ENCODE data around the gene ARIH2.

Gene ARIH2

DNA sequence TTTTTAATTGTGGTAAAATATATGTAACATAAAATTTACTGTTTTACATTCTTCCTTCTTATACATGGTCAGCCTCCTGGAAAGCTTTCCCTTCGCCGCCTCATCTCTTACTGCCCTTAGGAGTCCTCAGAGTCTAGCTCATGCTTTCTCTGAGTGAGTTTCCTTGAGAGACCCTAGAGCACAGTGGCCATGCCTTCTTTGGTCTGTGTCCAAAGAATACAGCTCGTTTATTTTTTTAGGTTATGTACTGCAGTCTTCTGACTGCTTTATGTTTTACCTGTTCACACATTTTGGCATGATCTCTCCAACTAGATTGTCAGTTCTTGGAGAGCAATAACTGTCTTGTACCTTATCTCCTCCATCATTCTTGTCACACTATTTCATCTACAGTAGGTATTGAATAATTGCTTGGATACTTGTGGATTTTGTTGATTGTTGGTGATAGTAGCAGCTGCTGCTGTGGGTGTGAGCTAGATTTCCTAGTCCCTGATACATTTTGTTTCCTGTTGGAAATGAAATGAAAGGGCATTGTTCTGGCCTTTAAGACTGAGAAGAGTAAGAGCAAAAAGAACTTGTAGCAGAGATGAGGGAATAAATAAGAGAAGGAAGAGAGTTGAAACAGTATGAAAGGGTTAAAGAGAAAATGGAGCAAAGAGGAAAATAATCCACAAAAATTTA is 10.9 kb downstream of the ARIH2 start:
- FAIRE-seq, result no peak

- no peak for FAIRE-seq
These were observed 11.9 kb downstream of the ARIH2 start for GRCh38 chr3:48930590-48930989.

GRCh38 chr3:48931944-48932580 is 13.4 kb downstream of the ARIH2 start:
- no peak for FAIRE-seq

DNA sequence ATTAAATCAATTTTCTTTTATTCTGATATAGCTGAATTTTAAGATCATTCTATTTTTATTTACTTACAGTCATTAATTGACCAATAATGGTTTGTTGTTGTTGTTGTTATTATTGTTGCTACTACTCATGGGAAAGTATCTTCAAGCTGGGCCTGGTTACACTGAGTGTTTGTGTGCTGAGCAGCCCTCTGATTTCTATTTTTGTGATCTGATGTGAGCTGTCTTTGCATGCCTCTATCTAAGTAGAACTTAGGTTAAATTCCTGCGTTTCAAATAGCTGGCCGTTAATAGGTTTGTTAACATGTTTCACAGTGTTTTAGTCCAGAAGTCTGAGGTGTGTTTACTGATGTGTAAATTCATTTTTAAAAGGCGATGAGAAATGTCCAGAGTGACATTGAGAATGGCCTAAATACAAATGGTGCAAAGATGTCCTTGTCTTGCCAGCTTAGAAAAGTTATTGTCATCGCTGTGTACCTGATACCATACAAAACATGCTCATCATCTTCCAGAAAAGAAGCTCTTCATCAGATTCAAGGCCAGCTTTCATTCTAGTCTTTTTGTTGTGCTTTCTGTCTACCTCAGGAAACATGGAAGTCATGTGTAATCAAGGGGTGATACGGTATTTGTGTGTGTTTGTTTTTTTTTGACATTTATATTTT is 15.8 kb downstream of the ARIH2 start:
- no peak for FAIRE-seq

- no peak for FAIRE-seq
These were observed 16.9 kb downstream of the ARIH2 start for GRCh38 chr3:48935530-48935929.

DNA sequence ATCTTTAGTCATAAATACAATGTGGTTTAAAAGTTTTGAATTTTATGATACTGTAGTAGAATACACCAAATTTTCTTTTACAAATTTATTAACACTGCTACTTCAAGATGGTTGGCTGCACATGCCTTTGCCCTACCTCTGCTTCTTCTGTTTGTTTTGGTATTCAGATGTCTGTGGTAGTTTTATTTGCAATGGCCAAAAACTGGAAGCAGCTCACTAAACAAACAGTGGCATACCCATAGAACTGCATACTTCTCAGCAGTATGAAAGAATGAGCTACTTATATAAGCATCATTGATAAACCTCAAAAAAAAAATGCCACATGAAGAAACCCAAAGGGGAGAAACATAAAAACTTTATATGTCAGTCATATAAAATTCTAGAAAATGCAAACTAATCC is 19.5 kb downstream of the ARIH2 start:
- no peak for FAIRE-seq

DNA sequence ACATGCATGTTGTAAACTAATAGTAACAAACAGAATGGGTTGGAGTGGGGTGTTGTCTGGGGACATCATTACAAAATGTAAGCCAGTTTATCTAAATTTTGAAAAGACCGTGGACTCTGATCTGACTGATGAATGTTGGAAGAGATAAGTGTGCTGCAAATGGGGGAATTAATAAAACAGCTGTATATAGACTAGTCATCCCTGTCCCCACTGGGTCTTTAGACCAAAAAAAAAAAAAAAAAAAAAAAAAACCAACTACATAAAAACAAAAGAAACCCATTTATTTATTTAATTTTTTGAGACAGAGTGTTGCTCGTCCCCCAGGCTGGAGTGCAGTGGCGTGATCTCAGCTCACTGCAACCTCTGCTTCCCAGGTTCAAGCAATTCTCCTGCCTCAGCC is 20.0 kb downstream of the ARIH2 start:
- no peak for FAIRE-seq

GRCh38 chr3:48945432-48945831 is 26.8 kb downstream of the ARIH2 start:
- FAIRE-seq, result no peak

DNA sequence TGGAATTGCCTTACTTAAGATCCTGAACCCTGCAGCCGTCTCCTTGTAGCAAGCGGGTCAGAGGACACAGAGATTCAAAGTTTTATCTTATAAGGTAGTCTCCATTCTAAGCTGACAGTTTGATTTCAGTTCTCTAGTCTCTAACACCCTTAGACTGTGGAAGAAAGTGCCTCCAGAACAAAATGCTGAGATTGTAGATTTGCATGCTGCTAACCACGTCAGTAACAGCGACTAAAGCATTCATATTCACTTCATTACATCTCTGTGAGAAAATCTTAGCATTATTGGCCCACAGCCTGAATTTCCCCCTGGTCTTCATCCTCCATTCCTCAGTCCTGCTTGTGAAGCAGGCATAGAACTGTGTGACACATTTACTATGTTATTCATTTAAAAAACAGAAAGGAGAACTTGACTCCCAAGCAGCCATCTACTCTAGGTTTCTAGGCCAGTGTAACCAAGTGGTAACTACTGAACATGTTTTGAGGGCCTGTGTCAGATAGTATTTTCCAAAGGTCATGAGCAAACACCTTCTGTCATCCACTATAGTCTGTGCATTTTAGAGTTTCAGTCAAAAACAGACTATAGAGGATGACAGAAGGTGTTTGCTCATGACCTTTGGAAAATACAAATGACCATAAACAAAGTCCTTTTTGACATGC is 27.4 kb downstream of the ARIH2 start:
- FAIRE-seq, result no peak

- FAIRE-seq, result no peak
These were observed 30.7 kb downstream of the ARIH2 start for GRCh38 chr3:48949376-48949717.

DNA sequence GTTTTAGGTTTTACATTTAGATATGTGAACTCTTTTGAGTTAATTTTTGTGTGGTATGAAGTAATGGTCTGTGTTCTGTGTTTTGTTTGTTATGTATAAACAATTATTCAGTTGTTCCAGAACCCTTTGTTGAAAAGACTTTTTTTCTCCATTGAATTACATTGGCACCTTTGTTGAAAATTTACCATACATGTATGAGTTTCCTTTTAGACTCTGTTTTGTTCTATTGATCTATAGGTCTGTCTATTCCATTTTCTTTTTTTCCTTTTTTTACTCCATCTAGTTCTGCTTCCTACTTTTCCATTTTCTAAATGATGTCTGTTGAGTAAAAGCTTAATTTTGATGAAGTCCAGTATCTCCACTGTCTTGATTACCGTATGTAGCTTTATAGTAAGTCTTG is 31.4 kb downstream of the ARIH2 start:
- FAIRE-seq, result no peak

GRCh38 chr3:48951764-48952163 is 33.1 kb downstream of the ARIH2 start:
- peak; percentile 67 for FAIRE-seq

GRCh38 chr3:48952510-48953118 is 34.0 kb downstream of the ARIH2 start:
- FAIRE-seq, result no peak

GRCh38 chr3:48957006-48957705 is 38.5 kb downstream of the ARIH2 start:
- FAIRE-seq, result no peak

DNA sequence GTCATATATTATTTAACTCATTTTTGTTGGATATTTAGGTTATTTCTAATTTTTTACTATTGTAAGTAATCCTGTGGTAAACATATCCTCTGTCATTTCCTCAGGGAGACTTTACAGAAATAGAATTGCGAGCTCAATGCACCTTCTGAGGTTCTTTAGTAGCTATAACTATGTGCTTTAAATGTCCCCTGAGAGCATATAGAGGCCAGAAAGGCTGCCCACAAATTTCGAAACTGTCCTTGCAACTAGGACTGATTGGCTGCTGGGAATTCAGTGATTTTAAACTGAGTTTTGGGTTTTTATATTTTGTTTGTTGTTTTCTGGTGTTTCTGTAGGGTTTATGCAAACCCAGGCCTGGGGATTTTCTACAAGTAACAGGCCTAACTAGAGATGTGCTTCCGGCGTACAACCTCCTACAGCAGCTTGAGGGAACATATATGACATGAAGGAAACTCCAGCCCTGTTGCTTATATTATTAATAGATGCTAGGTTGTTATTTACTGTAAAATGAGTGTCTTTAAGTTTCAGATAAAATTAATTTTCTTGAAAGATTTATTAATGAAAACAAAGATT is 42.3 kb downstream of the ARIH2 start:
- no peak for FAIRE-seq

- no peak for FAIRE-seq
These were observed 43.7 kb downstream of the ARIH2 start for GRCh38 chr3:48962340-48962739.

DNA sequence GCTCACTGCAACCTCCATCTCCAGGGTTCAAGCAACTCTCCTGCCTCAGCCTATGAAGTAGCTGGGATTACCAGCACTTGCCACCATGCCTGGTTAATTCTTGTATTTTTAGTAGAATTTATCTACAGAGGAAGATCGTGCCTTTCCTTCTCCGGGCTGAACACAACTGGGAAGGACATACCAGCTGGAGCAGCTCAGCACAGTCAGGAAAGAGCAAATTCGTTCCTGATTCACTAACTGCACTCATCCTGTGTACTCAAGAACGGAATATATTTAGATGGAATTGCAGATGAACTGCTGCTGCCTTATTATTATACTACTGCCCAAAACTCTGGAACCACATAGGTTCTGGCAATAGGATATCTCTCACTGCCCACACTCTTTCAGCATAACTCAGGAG is 44.3 kb downstream of the ARIH2 start:
- FAIRE-seq, result no peak

- no peak for FAIRE-seq
These were observed 44.9 kb downstream of the ARIH2 start for GRCh38 chr3:48963591-48963990.

GRCh38 chr3:48966367-48966766 is 47.7 kb downstream of the ARIH2 start:
- no peak for FAIRE-seq

DNA sequence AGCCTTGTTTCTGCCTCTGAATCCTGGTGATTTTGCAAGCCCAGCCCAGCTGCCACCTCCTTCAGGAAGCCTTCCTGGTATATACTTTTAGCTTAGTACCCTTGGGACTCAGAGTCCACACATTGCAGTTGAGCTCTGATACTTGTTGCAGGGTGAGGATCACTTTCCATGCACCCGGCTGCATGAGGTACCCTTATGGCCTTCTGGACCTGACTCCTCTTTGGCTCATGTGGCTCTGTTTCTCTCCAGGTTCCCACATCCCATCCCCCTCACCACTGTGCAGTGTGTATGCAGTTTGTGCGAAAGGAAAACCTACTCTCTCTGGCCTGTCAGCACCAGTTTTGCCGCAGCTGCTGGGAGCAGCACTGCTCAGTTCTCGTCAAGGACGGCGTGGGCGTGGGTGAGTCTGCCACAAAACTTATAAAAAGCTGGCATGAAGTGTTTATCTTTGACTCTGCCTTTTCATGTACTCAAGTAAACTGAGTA is 48.3 kb downstream of the ARIH2 start:
- FAIRE-seq, result no peak

DNA sequence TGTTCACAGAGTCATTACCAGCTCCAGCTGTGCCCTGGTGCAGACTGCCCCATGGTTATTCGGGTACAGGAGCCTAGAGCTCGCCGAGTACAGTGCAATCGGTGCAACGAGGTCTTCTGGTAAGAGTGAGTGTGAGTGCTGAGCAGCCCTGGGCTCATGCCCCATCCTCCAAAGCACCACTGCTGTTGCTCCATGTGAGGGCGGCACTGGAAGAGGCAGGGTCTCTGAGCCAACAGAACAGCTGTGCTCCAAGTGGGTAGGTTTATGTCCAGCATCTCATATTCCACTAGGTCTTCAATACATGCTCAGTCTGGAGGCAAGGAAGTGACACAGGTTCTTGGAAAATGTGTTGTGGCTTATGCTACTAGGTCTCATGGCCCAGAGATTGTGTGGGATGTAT is 51.9 kb downstream of the ARIH2 start:
- no peak for FAIRE-seq
